ENCODE measurements around the gene RPL36. TPM values are rescaled to one million over a fixed set of nuclear protein-coding genes. Genes with fewer than 3 reads are reported as not detected.

Gene RPL36
- 301 and 432 TPM in 2 replicates for total RNA-seq (2012; rRNA removed)

GRCh38 chr19:5690125-5690954 lies at the start of gene RPL36:
TSS of gene RPL36 (plus strand) at chr19:5690295. CDS start at chr19:5690508, 213 bp downstream.
- H3K4me1 ChIP-seq (ENCODE audit: control insufficient read depth, insufficient read depth, low read length) = peaks cover 29% of the 10 kb centered on the region

DNA sequence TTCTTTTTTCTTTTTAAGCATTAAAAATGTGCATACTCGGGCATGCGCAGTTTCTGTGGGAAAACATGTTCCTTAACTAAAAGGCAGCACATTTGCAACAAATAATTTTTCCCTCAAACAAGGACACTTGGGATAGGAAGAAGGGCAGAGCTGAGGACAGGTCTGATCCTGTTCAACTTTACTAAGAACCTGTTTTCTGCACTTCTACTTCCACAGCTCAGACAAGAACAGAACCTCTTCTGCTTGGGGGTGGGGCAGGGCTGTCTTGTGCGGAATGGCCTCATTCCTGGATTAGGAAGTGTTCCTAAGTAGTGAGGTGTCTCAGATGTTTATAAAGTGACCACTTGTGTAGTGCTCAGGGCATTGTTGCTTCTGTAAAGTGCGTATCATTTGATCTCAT lies 48.9 kb upstream of the RPL36 start:
- no peak overlapping the region for H3K4me3 ChIP-seq (ENCODE audit: low read length)
- no peak overlapping the region for H3K9ac ChIP-seq (ENCODE audit: low read depth, low read length)
- no peaks in the 10 kb centered on the region for H3K27me3 ChIP-seq (ENCODE audit: control insufficient read depth, insufficient read depth, low read length)
- H3K4me2 ChIP-seq (ENCODE audit: low read length) = no peak overlapping the region
- peaks cover 46% of the 10 kb centered on the region for H3K36me3 ChIP-seq (ENCODE audit: insufficient read depth, low read length)
- peaks cover 12% of the 10 kb centered on the region for H3K4me1 ChIP-seq (ENCODE audit: control insufficient read depth, insufficient read depth, low read length)
- H3K9me3 ChIP-seq (replicated peaks; ENCODE audit: low read length) = no peaks in the 10 kb centered on the region

More at GRCh38 chr19:5690125-5690954, at the start of gene RPL36:
- no peaks in the 10 kb centered on the region for H3K9me3 ChIP-seq (replicated peaks; ENCODE audit: low read length)
- peak within 1 kb of the TSS; percentile 97 for H3K4me2 ChIP-seq (ENCODE audit: low read length)
- no peaks in the 10 kb centered on the region for H3K27me3 ChIP-seq (ENCODE audit: control insufficient read depth, insufficient read depth, low read length)
- peaks cover 50% of the 10 kb centered on the region for H3K36me3 ChIP-seq (ENCODE audit: insufficient read depth, low read length)
- peak within 1 kb of the TSS; percentile 81 for H3K4me3 ChIP-seq (ENCODE audit: low read length)
- H3K9ac ChIP-seq (ENCODE audit: low read depth, low read length) = peak within 1 kb of the TSS; percentile 90

- H3K4me1 ChIP-seq (ENCODE audit: control insufficient read depth, insufficient read depth, low read length) = peaks cover 12% of the 10 kb centered on the region
- no peak overlapping the region for H3K9ac ChIP-seq (ENCODE audit: low read depth, low read length)
- no peaks in the 10 kb centered on the region for H3K27me3 ChIP-seq (ENCODE audit: control insufficient read depth, insufficient read depth, low read length)
- no peaks in the 10 kb centered on the region for H3K9me3 ChIP-seq (replicated peaks; ENCODE audit: low read length)
- H3K4me3 ChIP-seq (ENCODE audit: low read length) = no peak overlapping the region
- H3K36me3 ChIP-seq (ENCODE audit: insufficient read depth, low read length) = peaks cover 56% of the 10 kb centered on the region
- no peak overlapping the region for H3K4me2 ChIP-seq (ENCODE audit: low read length)
Measured at GRCh38 chr19:5642204-5642603, 47.9 kb upstream of the RPL36 start.

DNA sequence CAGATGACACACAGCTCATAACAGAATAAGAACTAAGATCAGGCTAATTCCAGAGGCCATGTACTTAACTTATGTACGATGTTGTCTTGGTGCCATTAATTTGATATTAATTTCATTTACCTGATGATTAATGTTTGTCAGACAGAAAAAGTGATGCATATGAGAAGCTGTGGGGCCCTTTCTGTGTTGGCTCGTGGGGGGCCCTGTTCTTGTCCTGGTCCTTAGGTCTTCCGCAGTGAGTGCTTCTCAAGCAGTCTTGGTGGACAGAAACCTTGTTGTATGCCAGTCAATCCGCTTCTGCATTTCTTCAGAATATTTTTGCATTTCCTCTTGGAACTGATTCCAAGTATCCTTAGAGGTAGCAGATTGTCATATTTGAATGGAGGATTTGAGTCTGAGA lies 47.0 kb upstream of the RPL36 start:
- Histone ChIP-seq H3K36me3 (ENCODE audit: insufficient read depth, low read length) (peaks cover 64% of the 10 kb centered on the region), H3K9ac (ENCODE audit: low read depth, low read length) (no peak overlapping the region), H3K9me3 (replicated peaks; ENCODE audit: low read length) (no peaks in the 10 kb centered on the region), H3K4me2 (ENCODE audit: low read length) (no peak overlapping the region), H3K27me3 (ENCODE audit: control insufficient read depth, insufficient read depth, low read length) (no peaks in the 10 kb centered on the region), H3K4me1 (ENCODE audit: control insufficient read depth, insufficient read depth, low read length) (peaks cover 4% of the 10 kb centered on the region), H3K4me3 (ENCODE audit: low read length) (no peak overlapping the region)

DNA sequence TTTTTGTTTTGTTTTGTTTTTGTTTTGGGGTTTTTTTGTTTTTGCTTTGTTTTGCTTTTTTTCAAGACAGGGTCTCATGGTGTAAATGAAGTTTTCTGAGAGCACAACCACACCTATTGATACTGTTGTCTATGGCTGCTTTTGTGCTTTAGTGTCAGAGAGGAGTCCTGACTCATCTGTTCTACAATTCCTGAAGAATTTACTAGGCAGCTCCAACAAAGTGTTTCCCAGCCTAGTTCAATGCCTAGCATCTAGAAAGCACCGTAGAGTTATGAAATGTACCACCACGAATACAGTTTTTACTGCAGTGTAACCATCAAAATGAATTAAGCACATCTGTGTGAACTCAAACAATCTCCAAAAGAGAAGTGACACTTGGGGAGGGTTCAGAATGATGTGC lies 46.1 kb upstream of the RPL36 start:
- Histone ChIP-seq H3K4me1 (ENCODE audit: control insufficient read depth, insufficient read depth, low read length) (peaks cover 3% of the 10 kb centered on the region), H3K36me3 (ENCODE audit: insufficient read depth, low read length) (peaks cover 70% of the 10 kb centered on the region), H3K9ac (ENCODE audit: low read depth, low read length) (no peak overlapping the region), H3K4me2 (ENCODE audit: low read length) (no peak overlapping the region), H3K9me3 (replicated peaks; ENCODE audit: low read length) (no peaks in the 10 kb centered on the region), H3K4me3 (ENCODE audit: low read length) (no peak overlapping the region), H3K27me3 (ENCODE audit: control insufficient read depth, insufficient read depth, low read length) (no peaks in the 10 kb centered on the region)

GRCh38 chr19:5645409-5645808 lies 44.7 kb upstream of the RPL36 start:
- H3K36me3 ChIP-seq (ENCODE audit: insufficient read depth, low read length) = peaks cover 79% of the 10 kb centered on the region
- H3K4me2 ChIP-seq (ENCODE audit: low read length) = no peak overlapping the region
- H3K4me3 ChIP-seq (ENCODE audit: low read length) = no peak overlapping the region
- no peaks in the 10 kb centered on the region for H3K9me3 ChIP-seq (replicated peaks; ENCODE audit: low read length)
- no peaks in the 10 kb centered on the region for H3K27me3 ChIP-seq (ENCODE audit: control insufficient read depth, insufficient read depth, low read length)
- no peak overlapping the region for H3K9ac ChIP-seq (ENCODE audit: low read depth, low read length)
- peaks cover 3% of the 10 kb centered on the region for H3K4me1 ChIP-seq (ENCODE audit: control insufficient read depth, insufficient read depth, low read length)

GRCh38 chr19:5646703-5647102 lies 43.4 kb upstream of the RPL36 start:
- no peak overlapping the region for H3K9ac ChIP-seq (ENCODE audit: low read depth, low read length)
- no peaks in the 10 kb centered on the region for H3K27me3 ChIP-seq (ENCODE audit: control insufficient read depth, insufficient read depth, low read length)
- no peak overlapping the region for H3K4me2 ChIP-seq (ENCODE audit: low read length)
- H3K4me3 ChIP-seq (ENCODE audit: low read length) = no peak overlapping the region
- H3K9me3 ChIP-seq (replicated peaks; ENCODE audit: low read length) = no peaks in the 10 kb centered on the region
- H3K36me3 ChIP-seq (ENCODE audit: insufficient read depth, low read length) = peaks cover 85% of the 10 kb centered on the region
- peaks cover 3% of the 10 kb centered on the region for H3K4me1 ChIP-seq (ENCODE audit: control insufficient read depth, insufficient read depth, low read length)

DNA sequence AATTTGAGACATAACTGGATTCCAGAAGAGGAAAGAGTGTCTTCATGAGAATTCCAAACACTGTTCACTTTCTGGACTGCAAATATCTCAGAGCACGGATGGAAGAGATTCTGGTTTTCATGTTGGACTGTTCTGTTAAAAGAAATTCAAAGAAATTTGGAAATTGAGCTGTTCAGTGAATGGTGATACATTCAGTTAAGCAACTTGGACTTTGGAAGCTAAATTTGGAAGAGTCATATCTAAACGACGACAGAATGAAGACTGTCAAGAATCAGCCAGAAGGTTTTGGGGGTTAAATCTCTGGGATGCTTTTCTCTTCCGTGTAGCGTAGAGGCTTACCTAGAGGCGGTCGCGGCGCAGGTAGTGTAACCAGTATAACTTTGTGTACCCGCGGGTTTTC lies 41.6 kb upstream of the RPL36 start:
- Histone ChIP-seq H3K36me3 (ENCODE audit: insufficient read depth, low read length) (peaks cover 88% of the 10 kb centered on the region), H3K4me1 (ENCODE audit: control insufficient read depth, insufficient read depth, low read length) (peaks cover 3% of the 10 kb centered on the region), H3K4me3 (ENCODE audit: low read length) (no peak overlapping the region), H3K4me2 (ENCODE audit: low read length) (no peak overlapping the region), H3K9ac (ENCODE audit: low read depth, low read length) (no peak overlapping the region), H3K27me3 (ENCODE audit: control insufficient read depth, insufficient read depth, low read length) (no peaks in the 10 kb centered on the region), H3K9me3 (replicated peaks; ENCODE audit: low read length) (no peaks in the 10 kb centered on the region)

DNA sequence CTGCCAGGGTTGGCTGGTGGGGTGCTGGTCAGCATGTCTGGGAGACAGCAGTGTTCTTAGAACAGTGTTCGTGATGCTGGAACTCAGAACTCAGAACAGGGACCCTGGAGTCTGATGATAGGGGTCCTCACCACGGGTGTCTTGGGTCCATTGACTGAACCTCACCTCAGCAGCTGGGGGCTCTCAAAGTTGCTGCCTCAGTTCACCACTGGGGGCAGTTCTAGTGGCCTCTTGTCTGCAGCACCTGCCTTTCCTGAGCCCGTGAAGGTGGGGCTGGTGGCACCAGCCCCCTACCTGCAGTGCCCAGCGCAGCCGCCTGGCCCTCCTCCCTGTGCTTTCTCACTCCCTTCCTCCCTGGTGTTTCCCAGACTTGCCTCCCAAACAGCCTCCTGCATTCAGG lies 38.7 kb upstream of the RPL36 start:
- H3K4me1 ChIP-seq (ENCODE audit: control insufficient read depth, insufficient read depth, low read length) = no peaks in the 10 kb centered on the region
- H3K9me3 ChIP-seq (replicated peaks; ENCODE audit: low read length) = no peaks in the 10 kb centered on the region
- H3K27me3 ChIP-seq (ENCODE audit: control insufficient read depth, insufficient read depth, low read length) = no peaks in the 10 kb centered on the region
- peaks cover 79% of the 10 kb centered on the region for H3K36me3 ChIP-seq (ENCODE audit: insufficient read depth, low read length)
- no peak overlapping the region for H3K4me2 ChIP-seq (ENCODE audit: low read length)
- no peak overlapping the region for H3K9ac ChIP-seq (ENCODE audit: low read depth, low read length)
- H3K4me3 ChIP-seq (ENCODE audit: low read length) = no peak overlapping the region

- Histone ChIP-seq H3K9me3 (replicated peaks; ENCODE audit: low read length) (no peaks in the 10 kb centered on the region), H3K4me1 (ENCODE audit: control insufficient read depth, insufficient read depth, low read length) (no peaks in the 10 kb centered on the region), H3K9ac (ENCODE audit: low read depth, low read length) (no peak overlapping the region), H3K4me2 (ENCODE audit: low read length) (no peak overlapping the region), H3K27me3 (ENCODE audit: control insufficient read depth, insufficient read depth, low read length) (no peaks in the 10 kb centered on the region), H3K4me3 (ENCODE audit: low read length) (no peak overlapping the region), H3K36me3 (ENCODE audit: insufficient read depth, low read length) (peaks cover 74% of the 10 kb centered on the region)
Measured at GRCh38 chr19:5652261-5652660, 37.8 kb upstream of the RPL36 start.

DNA sequence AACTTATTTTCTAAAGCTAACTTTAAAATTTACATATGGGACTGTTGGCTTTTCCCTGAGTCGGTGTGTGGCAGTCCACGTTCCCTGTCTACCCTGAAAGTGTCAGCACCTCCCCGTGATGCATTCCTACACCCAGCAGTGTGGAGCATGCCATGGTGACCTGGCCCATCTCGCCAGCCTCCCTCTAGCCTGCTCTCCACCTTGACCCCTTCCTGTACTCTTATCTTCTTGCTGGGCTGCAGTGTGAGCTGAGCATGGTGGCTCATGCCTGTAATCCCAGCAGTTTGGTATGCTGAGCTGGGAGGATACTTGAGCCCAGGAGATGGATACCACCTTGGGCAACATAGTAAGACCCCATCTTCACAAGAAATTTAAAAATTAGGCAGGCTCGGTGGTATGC lies 35.2 kb upstream of the RPL36 start:
- H3K4me3 ChIP-seq (ENCODE audit: low read length) = no peak overlapping the region
- H3K4me2 ChIP-seq (ENCODE audit: low read length) = no peak overlapping the region
- no peak overlapping the region for H3K9ac ChIP-seq (ENCODE audit: low read depth, low read length)
- H3K4me1 ChIP-seq (ENCODE audit: control insufficient read depth, insufficient read depth, low read length) = no peaks in the 10 kb centered on the region
- no peaks in the 10 kb centered on the region for H3K27me3 ChIP-seq (ENCODE audit: control insufficient read depth, insufficient read depth, low read length)
- H3K9me3 ChIP-seq (replicated peaks; ENCODE audit: low read length) = no peaks in the 10 kb centered on the region
- H3K36me3 ChIP-seq (ENCODE audit: insufficient read depth, low read length) = peaks cover 66% of the 10 kb centered on the region

DNA sequence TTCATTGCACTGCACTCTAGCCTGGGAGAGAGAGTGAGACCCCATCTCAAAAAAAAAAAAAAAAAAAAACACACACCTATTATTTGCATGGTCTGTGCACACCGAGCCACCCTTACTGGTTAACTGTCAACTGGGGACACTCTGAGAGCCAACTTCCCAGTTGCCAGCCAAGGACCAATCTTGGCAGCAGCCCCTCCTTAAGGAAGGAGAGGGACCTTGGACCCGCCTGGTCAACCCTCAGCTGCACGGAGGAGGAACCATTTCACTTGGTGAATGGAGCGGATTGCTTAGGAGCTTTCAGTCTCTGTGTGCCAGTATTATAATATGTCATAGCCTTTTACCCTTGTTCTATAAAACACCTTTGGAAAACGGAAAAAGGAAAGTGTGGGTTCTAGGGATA lies 34.7 kb upstream of the RPL36 start:
- H3K4me1 ChIP-seq (ENCODE audit: control insufficient read depth, insufficient read depth, low read length) = no peaks in the 10 kb centered on the region
- H3K9ac ChIP-seq (ENCODE audit: low read depth, low read length) = no peak overlapping the region
- H3K9me3 ChIP-seq (replicated peaks; ENCODE audit: low read length) = no peaks in the 10 kb centered on the region
- peaks cover 67% of the 10 kb centered on the region for H3K36me3 ChIP-seq (ENCODE audit: insufficient read depth, low read length)
- H3K4me3 ChIP-seq (ENCODE audit: low read length) = no peak overlapping the region
- H3K4me2 ChIP-seq (ENCODE audit: low read length) = no peak overlapping the region
- H3K27me3 ChIP-seq (ENCODE audit: control insufficient read depth, insufficient read depth, low read length) = no peaks in the 10 kb centered on the region
